ENCODE measurements around the gene HOXB9. TPM values are rescaled to one million over a fixed set of nuclear protein-coding genes. Genes with fewer than 3 reads are reported as not detected.

HOXB9 gene
- total and polyA plus RNA-seq, 9 of the 15 experiments (the other 6 are each of a cell fraction or from before 2014, with no cell fraction given): 3.1 to 196 (median 77.6) TPM

GRCh38 chr17:48593840-48594537, 32.2 kb downstream of the HOXB9 start (continued):
- no peak for TF ChIP-seq JUN (IDR thresholded peaks at IDR 0.05; ENCODE audit: borderline replicate concordance, low read depth, low read length)
- TF ChIP-seq JUN (CRISPR knock-in tag; IDR thresholded peaks at IDR 0.05; ENCODE audit: borderline replicate concordance): no peak
- TF ChIP-seq NFE2 (IDR thresholded peaks at IDR 0.05; ENCODE audit: low read depth): no peak
- no peak for TF ChIP-seq ZNF76 (CRISPR knock-in tag; IDR thresholded peaks at IDR 0.05; ENCODE audit: borderline replicate concordance)
- no peak for TF ChIP-seq ZNF644 (tag; IDR thresholded peaks at IDR 0.05; ENCODE audit: low read depth)
- no peak for TF ChIP-seq ZNF511 (CRISPR knock-in tag; IDR thresholded peaks at IDR 0.05)
- TF ChIP-seq NR2C2 (CRISPR knock-in tag; IDR thresholded peaks at IDR 0.05): no peak
- TF ChIP-seq NR2C2 (tag; IDR thresholded peaks at IDR 0.05): no peak
- no peak for TF ChIP-seq ZBTB9 (CRISPR knock-in tag; IDR thresholded peaks at IDR 0.05)
- peak; percentile 91; the same call in 1 of the 2 replicates for TF ChIP-seq RB1 (IDR thresholded peaks at IDR 0.05; ENCODE audit: low read depth)
- TF ChIP-seq, protein P1, sequence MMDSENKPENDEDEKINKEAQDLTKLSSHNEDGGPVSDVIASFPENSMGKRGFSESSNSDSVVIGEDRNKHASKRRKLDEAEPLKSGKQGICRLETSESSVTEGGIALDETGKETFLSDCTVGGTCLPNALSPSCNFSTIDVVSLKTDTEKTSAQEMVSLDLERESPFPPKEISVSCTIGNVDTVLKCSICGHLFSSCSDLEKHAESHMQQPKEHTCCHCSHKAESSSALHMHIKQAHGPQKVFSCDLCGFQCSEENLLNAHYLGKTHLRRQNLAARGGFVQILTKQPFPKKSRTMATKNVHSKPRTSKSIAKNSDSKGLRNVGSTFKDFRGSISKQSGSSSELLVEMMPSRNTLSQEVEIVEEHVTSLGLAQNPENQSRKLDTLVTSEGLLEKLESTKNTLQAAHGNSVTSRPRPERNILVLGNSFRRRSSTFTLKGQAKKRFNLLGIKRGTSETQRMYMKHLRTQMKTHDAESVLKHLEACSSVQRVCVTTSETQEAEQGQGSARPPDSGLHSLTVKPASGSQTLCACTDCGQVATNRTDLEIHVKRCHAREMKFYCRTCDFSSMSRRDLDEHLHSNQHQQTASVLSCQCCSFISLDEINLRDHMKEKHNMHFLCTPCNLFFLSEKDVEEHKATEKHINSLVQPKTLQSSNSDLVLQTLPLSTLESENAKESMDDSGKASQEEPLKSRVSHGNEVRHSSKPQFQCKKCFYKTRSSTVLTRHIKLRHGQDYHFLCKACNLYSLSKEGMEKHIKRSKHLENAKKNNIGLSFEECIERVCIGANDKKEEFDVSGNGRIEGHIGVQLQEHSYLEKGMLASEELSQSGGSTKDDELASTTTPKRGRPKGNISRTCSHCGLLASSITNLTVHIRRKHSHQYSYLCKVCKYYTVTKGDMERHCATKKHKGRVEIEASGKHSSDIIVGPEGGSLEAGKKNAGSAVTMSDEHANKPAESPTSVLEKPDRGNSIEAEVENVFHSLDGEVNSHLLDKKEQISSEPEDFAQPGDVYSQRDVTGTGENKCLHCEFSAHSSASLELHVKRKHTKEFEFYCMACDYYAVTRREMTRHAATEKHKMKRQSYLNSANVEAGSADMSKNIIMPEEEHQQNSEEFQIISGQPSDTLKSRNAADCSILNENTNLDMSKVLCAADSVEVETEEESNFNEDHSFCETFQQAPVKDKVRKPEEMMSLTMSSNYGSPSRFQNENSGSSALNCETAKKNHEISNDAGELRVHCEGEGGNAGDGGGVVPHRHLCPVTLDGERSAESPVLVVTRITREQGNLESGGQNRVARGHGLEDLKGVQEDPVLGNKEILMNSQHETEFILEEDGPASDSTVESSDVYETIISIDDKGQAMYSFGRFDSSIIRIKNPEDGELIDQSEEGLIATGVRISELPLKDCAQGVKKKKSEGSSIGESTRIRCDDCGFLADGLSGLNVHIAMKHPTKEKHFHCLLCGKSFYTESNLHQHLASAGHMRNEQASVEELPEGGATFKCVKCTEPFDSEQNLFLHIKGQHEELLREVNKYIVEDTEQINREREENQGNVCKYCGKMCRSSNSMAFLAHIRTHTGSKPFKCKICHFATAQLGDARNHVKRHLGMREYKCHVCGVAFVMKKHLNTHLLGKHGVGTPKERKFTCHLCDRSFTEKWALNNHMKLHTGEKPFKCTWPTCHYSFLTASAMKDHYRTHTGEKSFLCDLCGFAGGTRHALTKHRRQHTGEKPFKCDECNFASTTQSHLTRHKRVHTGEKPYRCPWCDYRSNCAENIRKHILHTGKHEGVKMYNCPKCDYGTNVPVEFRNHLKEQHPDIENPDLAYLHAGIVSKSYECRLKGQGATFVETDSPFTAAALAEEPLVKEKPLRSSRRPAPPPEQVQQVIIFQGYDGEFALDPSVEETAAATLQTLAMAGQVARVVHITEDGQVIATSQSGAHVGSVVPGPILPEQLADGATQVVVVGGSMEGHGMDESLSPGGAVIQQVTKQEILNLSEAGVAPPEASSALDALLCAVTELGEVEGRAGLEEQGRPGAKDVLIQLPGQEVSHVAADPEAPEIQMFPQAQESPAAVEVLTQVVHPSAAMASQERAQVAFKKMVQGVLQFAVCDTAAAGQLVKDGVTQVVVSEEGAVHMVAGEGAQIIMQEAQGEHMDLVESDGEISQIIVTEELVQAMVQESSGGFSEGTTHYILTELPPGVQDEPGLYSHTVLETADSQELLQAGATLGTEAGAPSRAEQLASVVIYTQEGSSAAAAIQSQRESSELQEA (IDR thresholded peaks at IDR 0.05; ENCODE audit: low read depth): no peak
- TF ChIP-seq STAG1 (CRISPR knock-in tag; IDR thresholded peaks at IDR 0.05; ENCODE audit: borderline replicate concordance): peak; percentile 84
- no peak for TF ChIP-seq ZNF584 (CRISPR knock-in tag; IDR thresholded peaks at IDR 0.05; ENCODE audit: low read depth)
- no peak for TF ChIP-seq FOXJ2 (tag; IDR thresholded peaks at IDR 0.05)
- TF ChIP-seq ZNF140 (CRISPR knock-in tag; IDR thresholded peaks at IDR 0.05): no peak
- no peak for TF ChIP-seq ZNF143 (CRISPR knock-in tag; IDR thresholded peaks at IDR 0.05)
- no peak for TF ChIP-seq ZFPM2 (CRISPR knock-in tag; IDR thresholded peaks at IDR 0.05)
- TF ChIP-seq, protein P2, sequence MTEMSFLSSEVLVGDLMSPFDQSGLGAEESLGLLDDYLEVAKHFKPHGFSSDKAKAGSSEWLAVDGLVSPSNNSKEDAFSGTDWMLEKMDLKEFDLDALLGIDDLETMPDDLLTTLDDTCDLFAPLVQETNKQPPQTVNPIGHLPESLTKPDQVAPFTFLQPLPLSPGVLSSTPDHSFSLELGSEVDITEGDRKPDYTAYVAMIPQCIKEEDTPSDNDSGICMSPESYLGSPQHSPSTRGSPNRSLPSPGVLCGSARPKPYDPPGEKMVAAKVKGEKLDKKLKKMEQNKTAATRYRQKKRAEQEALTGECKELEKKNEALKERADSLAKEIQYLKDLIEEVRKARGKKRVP (CRISPR knock-in tag; IDR thresholded peaks at IDR 0.05): no peak

Measured in K562 (cell line).